GM19395 (cell line): ENCODE measurements around the gene IAPP.
"Not testable (repeated sequence)": the region's sequence is repeated elsewhere in the genome, so short reads cannot be mapped to it uniquely, and the experiment has no call there.

Experiments used
- ATAC-seq: cut with Tn5 transposase; IDR thresholded peaks from one replicate; pipeline ENCODE4 v1.9.1; 2021; ENCODE audit warnings: mild to moderate bottlenecking, moderate library complexity; ENCODE audit not compliant: unreplicated experiment

Gene IAPP

GRCh38 chr12:21370845-21371449 is 1.8 kb upstream of the IAPP start:
- no peak for ATAC-seq

GRCh38 chr12:21379218-21379617 is 6.5 kb downstream of the IAPP start:
- ATAC-seq, result no peak

GRCh38 chr12:21381320-21381719 is 8.6 kb downstream of the IAPP start:
- not testable (repeated sequence) for ATAC-seq

- ATAC-seq, result no peak
Observed at GRCh38 chr12:21384261-21384660, 11.6 kb downstream of the IAPP start.

- ATAC-seq, result no peak
Observed at GRCh38 chr12:21387174-21387573, 14.5 kb downstream of the IAPP start.

GRCh38 chr12:21392384-21392783 is 19.7 kb downstream of the IAPP start:
- no peak for ATAC-seq

GRCh38 chr12:21394828-21395626 is 22.3 kb downstream of the IAPP start:
- ATAC-seq, result not testable (repeated sequence)

- ATAC-seq, result no peak
Observed at GRCh38 chr12:21413369-21414277, 40.9 kb downstream of the IAPP start.

GRCh38 chr12:21416511-21417121 is 43.9 kb downstream of the IAPP start:
- no peak for ATAC-seq

GRCh38 chr12:21418398-21418797 is 45.7 kb downstream of the IAPP start:
- not testable (repeated sequence) for ATAC-seq

GRCh38 chr12:21419009-21419699 is 46.5 kb downstream of the IAPP start:
- not testable (repeated sequence) for ATAC-seq

GRCh38 chr12:21428241-21428640 is 55.5 kb downstream of the IAPP start:
- ATAC-seq, result no peak
